A549 (cell line): ENCODE results near the gene LUZP1. TPM values are rescaled to one million over a fixed set of nuclear protein-coding genes. Genes with fewer than 3 reads are reported as not detected.

Experiments used
- ATAC-seq, 2 experiments: fragments of 200-7000 bp in 1 of 2; fragments of >200 bp in 1 of 2; cut with Nextera tagmentation in 1 of 2; cut with Tn5 transposase in 1 of 2; 3 replicates each; pipeline versions ENCODE4 v1.8.0 to v1.9.1; 2018 to 2020; ENCODE audit warnings: mild to moderate bottlenecking in 1 of 2, moderate library complexity in 1 of 2
- CTCF ChIA-PET: fragments of 300-600 bp; sonication (Branson Sonifier 250); formaldehyde crosslinking; extraction: SDS; loops from one replicate; lab custom pipeline; 2021; ENCODE audit warnings: antibody characterized with exemption, inconsistent platforms; lab: Yijun Ruan, JAX
- POLR2A ChIA-PET: fragments of 350-600 bp; formaldehyde crosslinking; extraction: SDS; loops from one replicate; lab custom pipeline; 2021; ENCODE audit warnings: antibody characterized with exemption, inconsistent platforms; lab: Yijun Ruan, JAX
- DNase-seq, 2 experiments: peaks; one replicate each; pipeline versions ENCODE4 v3.0.0 to v3.0.0-alpha.2; 2011 to 2016; ENCODE audit warnings: low read depth in 1 of 2, low spot score in 1 of 2
- FAIRE-seq: peaks from 2 replicates; lab custom pipeline; 2011; peaks lifted over from hg19 to GRCh38; lab: Jason Lieb, UNC
- H3K27ac ChIP-seq, 2 experiments: fragments of >200 bp; sonication (Bioruptor Twin); formaldehyde crosslinking; 3 replicates each; pipeline ENCODE4 v1.5.1; 2016 to 2017
- H3K4me1 ChIP-seq: fragments of >200 bp; sonication (Bioruptor Twin); formaldehyde crosslinking; 3 replicates; pipeline ENCODE4 v1.6.1; 2016
- H3K4me2 ChIP-seq: fragments of >200 bp; sonication (Bioruptor Twin); formaldehyde crosslinking; 3 replicates; pipeline ENCODE4 v1.6.1; 2016
- H3K4me3 ChIP-seq: fragments of >200 bp; sonication (Bioruptor Twin); formaldehyde crosslinking; 3 replicates; pipeline ENCODE4 v1.5.1; 2016
- H3K9me3 ChIP-seq: fragments of >200 bp; sonication (Bioruptor Twin); formaldehyde crosslinking; 3 replicates; pipeline ENCODE4 v1.6.1; 2016
- CEBPB ChIP-seq, 2 experiments: fragments of >200 bp in 1 of 2; sonication (Bioruptor Twin) in 1 of 2; formaldehyde crosslinking in 1 of 2; IDR thresholded peaks; 2 replicates each; pipeline ENCODE4 v1.6.1; 2012 to 2016
- EHF ChIP-seq: fragments of 250-450 bp; sonication (Bioruptor Pico); IDR thresholded peaks from 2 replicates; pipeline ENCODE4 v1.5.0; 2020; ENCODE audit warnings: mild to moderate bottlenecking
- EP300 ChIP-seq, 2 experiments: fragments of >200 bp; sonication (Bioruptor Twin); formaldehyde crosslinking; IDR thresholded peaks; 2 replicates in 1 of 2; 3 replicates in 1 of 2; pipeline ENCODE4 v1.6.1; 2016 to 2017
- FOSL2 ChIP-seq, 2 experiments: fragments of 450-650 bp in 1 of 2; fragments of >200 bp in 1 of 2; sonication (Bioruptor Twin) in 1 of 2; formaldehyde crosslinking; IDR thresholded peaks; 2 replicates each; pipeline versions ENCODE4 v1.5.0 to v1.6.1; 2016 to 2020; ENCODE audit warnings: mild to moderate bottlenecking in 1 of 2, moderate library complexity in 1 of 2
- GATA3 ChIP-seq: IDR thresholded peaks from 2 replicates; pipeline ENCODE4 v1.6.1; 2012; ENCODE audit warnings: borderline replicate concordance
- HES2 ChIP-seq: fragments of >200 bp; sonication (Bioruptor Twin); formaldehyde crosslinking; IDR thresholded peaks from 2 replicates; pipeline ENCODE4 v1.6.1; 2016
- HOXA7 ChIP-seq: fragments of 250-450 bp; sonication (Bioruptor Pico); IDR thresholded peaks from 2 replicates; pipeline ENCODE4 v1.5.0; 2020; ENCODE audit warnings: mild to moderate bottlenecking, moderate library complexity
- HOXB13 ChIP-seq: fragments of 250-450 bp; sonication (Bioruptor Pico); IDR thresholded peaks from 2 replicates; pipeline ENCODE4 v1.5.0; 2020; ENCODE audit warnings: low read depth, mild to moderate bottlenecking, moderate library complexity
- HOXB5 ChIP-seq: fragments of 250-450 bp; sonication (Bioruptor Pico); IDR thresholded peaks from 2 replicates; pipeline ENCODE4 v1.5.0; 2020; ENCODE audit warnings: mild to moderate bottlenecking, moderate library complexity
- JUN ChIP-seq, 2 experiments: fragments of >200 bp; sonication (Bioruptor Twin); formaldehyde crosslinking; IDR thresholded peaks; 2 replicates in 1 of 2; 3 replicates in 1 of 2; pipeline ENCODE4 v1.6.1; 2016 to 2017
- JUNB ChIP-seq: fragments of >200 bp; sonication (Bioruptor Twin); formaldehyde crosslinking; IDR thresholded peaks from 2 replicates; pipeline ENCODE4 v1.6.1; 2016
- KDM1A ChIP-seq: fragments of 200-600 bp; sonication (generic); IDR thresholded peaks from 2 replicates; pipeline ENCODE4 v1.6.1; 2016; ENCODE audit warnings: low read depth, mild to moderate bottlenecking
- MAFK ChIP-seq: fragments of 450-650 bp; IDR thresholded peaks from 2 replicates; pipeline ENCODE4 v1.6.1; 2014; ENCODE audit not compliant: partially characterized antibody
- NPAS2 ChIP-seq: fragments of 250-450 bp; sonication (Bioruptor Pico); IDR thresholded peaks from 2 replicates; pipeline ENCODE4 v1.8.0; 2022; ENCODE audit warnings: mild to moderate bottlenecking, moderate library complexity, borderline replicate concordance
- NR3C1 ChIP-seq: fragments of >200 bp; sonication (Bioruptor Twin); formaldehyde crosslinking; IDR thresholded peaks from 3 replicates; pipeline ENCODE4 v1.6.1; 2017
- PHF8 ChIP-seq: fragments of 200-600 bp; sonication (generic); IDR thresholded peaks from 2 replicates; pipeline ENCODE4 v1.6.1; 2016; ENCODE audit warnings: low read depth, mild to moderate bottlenecking, antibody characterized with exemption, moderate library complexity, borderline replicate concordance
- POLR2A ChIP-seq: IDR thresholded peaks from 2 replicates; pipeline ENCODE4 v1.6.1; 2012; ENCODE audit warnings: mild to moderate bottlenecking, low read length
- POLR2AphosphoS2 ChIP-seq: conservative IDR thresholded peaks from 2 replicates; pipeline ENCODE4 v1.6.1; 2012; ENCODE audit warnings: low read length, improper control_type of control experiment, inconsistent platforms
- RARB ChIP-seq: fragments of 250-450 bp; sonication (Bioruptor Pico); IDR thresholded peaks from 2 replicates; pipeline ENCODE4 v1.8.0; 2021; ENCODE audit warnings: mild to moderate bottlenecking, moderate library complexity
- SMC3 ChIP-seq: fragments of >200 bp; sonication (Bioruptor Twin); formaldehyde crosslinking; IDR thresholded peaks from 3 replicates; pipeline ENCODE4 v1.6.1; 2018; ENCODE audit warnings: inconsistent platforms
- SREBF2 ChIP-seq: fragments of 450-650 bp; IDR thresholded peaks from 2 replicates; pipeline ENCODE4 v1.6.1; 2014; ENCODE audit warnings: mild to moderate bottlenecking, moderate library complexity
- TFCP2L1 ChIP-seq: fragments of 250-450 bp; sonication (Bioruptor Pico); IDR thresholded peaks from 2 replicates; pipeline ENCODE4 v1.5.0; 2021; ENCODE audit warnings: mild to moderate bottlenecking
- TP53 ChIP-seq: fragments of 250-450 bp; sonication (Bioruptor Pico); IDR thresholded peaks from 2 replicates; pipeline ENCODE4 v1.5.0; 2021; ENCODE audit warnings: mild to moderate bottlenecking, moderate library complexity
- ZNF302 ChIP-seq: fragments of 250-450 bp; sonication (Bioruptor Pico); IDR thresholded peaks from 2 replicates; pipeline ENCODE4 v1.9.0; 2021; ENCODE audit warnings: inconsistent platforms, mild to moderate bottlenecking, moderate library complexity
- WGBS: methylation state at CpG from one replicate; pipeline ENCODE4 v1.1.6; 2017; ENCODE audit errors: missing lambda C conversion rate; 5-methylcytosine and 5-hydroxymethylcytosine counted together
- polyA plus RNA-seq, 4 experiments: library from polyadenylated mRNA; depleted of rRNA in 3 of 4; stranded (reverse); fragments of >200 nt; fragmentation: RNase III in 1 of 4; extraction: RNeasy Plus Mini Kit Qiagen cat#74134 plus additional on column Dnase treatment in 1 of 4; gene quantifications; 2 replicates in 3 of 4; 3 replicates in 1 of 4; pipeline ENCODE4 v1.2.3, GENCODE V29; 2011 to 2017
- TF ChIP-seq, protein P1 (sequence below): fragments of >200 bp; sonication (Bioruptor Twin); formaldehyde crosslinking; IDR thresholded peaks from 3 replicates; pipeline ENCODE4 v1.6.1; 2016

LUZP1 gene
- polyA plus RNA-seq, 2 of the 4 experiments (the other 2 are of a cell fraction): 18.2 to 26.2 TPM

DNA sequence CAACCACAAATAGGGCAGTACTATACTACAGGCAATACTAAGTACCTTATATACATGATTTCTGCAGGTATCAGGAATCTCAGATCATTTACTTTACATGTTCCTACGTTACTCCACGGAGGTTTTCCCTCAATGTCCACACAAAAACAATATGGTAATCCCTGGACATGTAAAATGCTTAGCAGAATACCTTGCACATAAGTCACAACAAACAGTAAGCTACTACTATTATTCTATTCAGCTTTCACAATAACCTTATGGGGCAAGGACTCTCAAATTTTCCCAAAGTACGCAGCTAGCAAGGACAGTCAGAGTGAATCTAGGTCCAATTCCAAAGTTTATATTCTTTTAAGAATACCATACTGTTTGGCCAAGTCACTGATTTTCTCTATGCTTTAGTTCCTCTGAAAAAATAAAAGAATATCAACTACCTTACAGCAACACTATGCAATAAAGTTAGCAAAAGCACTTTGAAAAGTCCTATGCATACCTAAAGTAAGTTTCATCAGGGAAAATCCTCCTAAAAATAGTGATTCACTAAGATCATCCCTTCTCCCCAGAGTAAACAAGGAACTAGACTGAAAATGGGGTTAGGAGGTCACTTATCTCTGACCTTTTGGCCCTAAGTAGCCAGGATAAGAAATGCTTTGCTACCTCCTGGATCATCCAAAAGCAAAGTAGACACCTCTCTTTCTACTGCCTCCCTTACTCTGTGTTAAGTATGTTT is 67.4 kb downstream of the LUZP1 start:
- Histone ChIP-seq H3K4me1 (peaks cover 56% of the 10 kb centered on the region), H3K4me3 (no peak overlapping the region), H3K9me3 (no peaks in the 10 kb centered on the region), H3K4me2 (peak overlapping the region; percentile 63), H3K27ac (peak overlapping the region; percentile 81 to 89)
- POLR2A ChIA-PET: interaction anchor here (0.5 kb wide), 1 partner anchor 68 kb away, joined by 3 read pairs; the partner anchor contains the start of gene LUZP1
- TF ChIP-seq JUNB (peak; percentile 47; the same call in 1 of the 2 replicates), GATA3 (peak; percentile 43; the same call in 1 of the 2 replicates), FOSL2 (IDR thresholded peaks at IDR 0.05) (no peak), FOSL2 (CRISPR knock-in tag; IDR thresholded peaks at IDR 0.05) (peak; percentile 64), POLR2AphosphoS2 (no peak)
- no peak for FAIRE-seq
- CTCF ChIA-PET: interaction anchor here (1.0 to 9.2 kb wide), 4 partner anchors 22 to 172 kb away, joined by 4 to 203 read pairs (median 9); no protein-coding TSS in a partner anchor
- 48% methylated on average over 3 of the region's 3 CpGs for WGBS
- ATAC-seq: peak; percentile 23 to 39; a peak in 3 of 6 replicates
- peak in 1 of 2 experiments; percentile 61 for DNase-seq

DNA sequence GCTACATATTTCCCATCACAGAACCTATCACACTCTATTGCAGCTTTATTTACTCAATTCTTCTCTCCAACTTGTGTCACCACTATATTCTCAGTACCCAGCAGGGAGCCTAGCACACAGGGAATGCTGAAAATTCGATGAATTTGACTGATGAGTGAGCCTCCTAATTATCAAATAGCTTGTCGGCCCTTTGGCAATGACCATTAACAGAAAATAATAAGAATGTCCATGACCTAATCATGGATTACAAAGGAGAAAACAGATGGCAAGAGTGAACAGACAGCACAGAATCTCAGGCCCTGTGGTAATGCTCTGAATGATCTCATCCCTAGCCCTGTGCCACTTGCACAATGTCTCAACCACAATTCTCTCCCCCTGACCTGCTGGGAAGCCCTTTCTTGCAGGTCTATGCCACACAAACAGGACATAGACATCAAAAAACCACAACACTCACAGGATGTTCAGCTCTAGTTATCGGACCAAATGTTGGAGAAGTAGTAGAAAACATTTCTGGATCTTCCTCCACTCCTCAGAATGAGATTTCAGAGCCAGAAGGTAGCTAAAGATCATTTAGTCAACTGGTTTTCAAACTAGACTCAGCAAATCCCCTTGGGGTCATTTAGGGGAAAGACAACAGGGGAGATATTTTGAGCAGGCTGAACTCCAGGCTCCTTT is 68.4 kb downstream of the LUZP1 start:
- ChIA-PET CTCF (interaction anchor here (0.9 to 9.2 kb wide), 13 partner anchors 9 to 173 kb away, joined by 3 to 203 read pairs (median 8); no protein-coding TSS in a partner anchor), POLR2A (interaction anchor here (0.7 to 1.3 kb wide), 4 partner anchors 68 to 94 kb away, joined by 3 to 5 read pairs (median 4); partner anchors contain the start of genes KDM1A and LUZP1)
- 17% methylated on average over 3 of the region's 3 CpGs for WGBS
- peaks cover 62% of the 10 kb centered on the region for H3K4me1 ChIP-seq
- peak overlapping the region; percentile 63 for H3K4me2 ChIP-seq
- no peak for TF ChIP-seq HOXB13
- TF ChIP-seq TFCP2L1 (CRISPR knock-in tag): no peak
- TF ChIP-seq SMC3: no peak
- TF ChIP-seq ZNF302 (CRISPR knock-in tag): no peak
- no peak for TF ChIP-seq MAFK
- TF ChIP-seq, protein P1, sequence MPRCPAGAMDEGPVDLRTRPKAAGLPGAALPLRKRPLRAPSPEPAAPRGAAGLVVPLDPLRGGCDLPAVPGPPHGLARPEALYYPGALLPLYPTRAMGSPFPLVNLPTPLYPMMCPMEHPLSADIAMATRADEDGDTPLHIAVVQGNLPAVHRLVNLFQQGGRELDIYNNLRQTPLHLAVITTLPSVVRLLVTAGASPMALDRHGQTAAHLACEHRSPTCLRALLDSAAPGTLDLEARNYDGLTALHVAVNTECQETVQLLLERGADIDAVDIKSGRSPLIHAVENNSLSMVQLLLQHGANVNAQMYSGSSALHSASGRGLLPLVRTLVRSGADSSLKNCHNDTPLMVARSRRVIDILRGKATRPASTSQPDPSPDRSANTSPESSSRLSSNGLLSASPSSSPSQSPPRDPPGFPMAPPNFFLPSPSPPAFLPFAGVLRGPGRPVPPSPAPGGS: no peak
- no peak for TF ChIP-seq NR3C1
- TF ChIP-seq CEBPB (IDR thresholded peaks at IDR 0.05): peak; percentile 52 to 85; a peak in 3 of 4 replicates
- TF ChIP-seq KDM1A: no peak
- no peak for TF ChIP-seq EHF (CRISPR knock-in tag)
- no peak for TF ChIP-seq PHF8
- TF ChIP-seq RARB (CRISPR knock-in tag): no peak
- TF ChIP-seq HOXA7: no peak
- TF ChIP-seq EP300 (IDR thresholded peaks at IDR 0.05): peak in 1 of 2 experiments; percentile 25; a peak in 2 of 5 replicates
- TF ChIP-seq HOXB5 (CRISPR knock-in tag): no peak
- TF ChIP-seq POLR2A: no peak
- TF ChIP-seq TP53 (CRISPR knock-in tag): no peak
- TF ChIP-seq JUNB: 0 out of 2 replicates have a peak, but pooled peaks have one; percentile 20
- TF ChIP-seq JUN (IDR thresholded peaks at IDR 0.05): 0 out of 5 replicates have a peak, but pooled peaks of 1 of the 2 experiments have one; percentile 34
- TF ChIP-seq HES2: no peak
- TF ChIP-seq NPAS2 (CRISPR knock-in tag): no peak
- no peak for TF ChIP-seq SREBF2
- no peaks in the 10 kb centered on the region for H3K9me3 ChIP-seq
- ATAC-seq (peak; percentile 75 to 78), FAIRE-seq (no peak), DNase-seq (peak; percentile 32 to 68)
- H3K27ac ChIP-seq: peak overlapping the region; percentile 81 to 89
- no peak overlapping the region for H3K4me3 ChIP-seq
